SK-N-SH treated with all-trans-retinoic acid at 6 μM for 48 hours (cell line): ENCODE results near the gene SC5D.

ENCODE experiments used
- ATAC-seq: fragments of 200-7000 bp; cut with Tn5 transposase; 3 replicates; pipeline ENCODE4 v1.9.1; 2020; ENCODE audit warnings: mild to moderate bottlenecking, moderate library complexity
- ARNTL ChIP-seq: fragments of 450-650 bp; formaldehyde crosslinking; IDR thresholded peaks from 2 replicates; pipeline ENCODE4 v1.5.0; 2020; ENCODE audit warnings: low read depth, mild to moderate bottlenecking, moderate library complexity, borderline replicate concordance
- BACH2 ChIP-seq: fragments of 250-450 bp; sonication (Bioruptor Pico); IDR thresholded peaks from 2 replicates; pipeline ENCODE4 v1.9.0; 2021; ENCODE audit warnings: mild to moderate bottlenecking, borderline replicate concordance
- CSDC2 ChIP-seq: fragments of 250-450 bp; sonication (Bioruptor Pico); IDR thresholded peaks from 2 replicates; pipeline ENCODE4 v1.5.0; 2020; ENCODE audit warnings: mild to moderate bottlenecking, moderate library complexity
- ESRRG ChIP-seq: fragments of 250-450 bp; sonication (Bioruptor Pico); IDR thresholded peaks from 2 replicates; pipeline ENCODE4 v1.6.1; 2021; ENCODE audit warnings: mild to moderate bottlenecking
- GLIS3 ChIP-seq: fragments of 250-450 bp; sonication (Bioruptor Pico); IDR thresholded peaks from 2 replicates; pipeline ENCODE4 v1.5.0; 2020; ENCODE audit warnings: mild to moderate bottlenecking, moderate library complexity
- ISL1 ChIP-seq: fragments of 250-450 bp; sonication (Bioruptor Pico); IDR thresholded peaks from 2 replicates; pipeline ENCODE4 v2.1.2; 2022; ENCODE audit warnings: mild to moderate bottlenecking, moderate library complexity
- OSR1 ChIP-seq: fragments of 250-450 bp; sonication (Bioruptor Pico); IDR thresholded peaks from 2 replicates; pipeline ENCODE4 v1.8.0; 2022; ENCODE audit warnings: moderate library complexity, mild to moderate bottlenecking, inconsistent platforms
- PPARA ChIP-seq: fragments of 250-450 bp; sonication (Bioruptor Pico); IDR thresholded peaks from 2 replicates; pipeline ENCODE4 v1.5.0; 2020; ENCODE audit warnings: mild to moderate bottlenecking, borderline replicate concordance
- RARB ChIP-seq: fragments of 250-450 bp; sonication (Bioruptor Pico); IDR thresholded peaks from 2 replicates; pipeline ENCODE4 v1.8.0; 2021; ENCODE audit warnings: mild to moderate bottlenecking, moderate library complexity
- TCF4 ChIP-seq: fragments of 250-450 bp; sonication (Bioruptor Pico); IDR thresholded peaks from 2 replicates; pipeline ENCODE4 v1.8.0; 2021; ENCODE audit warnings: mild to moderate bottlenecking, moderate library complexity, borderline replicate concordance
- ZC3H10 ChIP-seq: fragments of 250-450 bp; sonication (Bioruptor Pico); IDR thresholded peaks from 2 replicates; pipeline ENCODE4 v1.5.1; 2021; ENCODE audit warnings: mild to moderate bottlenecking, moderate library complexity
- ZFP3 ChIP-seq: fragments of 250-450 bp; sonication (Bioruptor Pico); IDR thresholded peaks from 2 replicates; pipeline ENCODE4 v1.5.0; 2020; ENCODE audit warnings: mild to moderate bottlenecking, moderate library complexity
- ZFP30 ChIP-seq: fragments of 450-650 bp; formaldehyde crosslinking; IDR thresholded peaks from 2 replicates; pipeline ENCODE4 v1.5.0; 2022; ENCODE audit warnings: mild to moderate bottlenecking, moderate library complexity
- ZNF565 ChIP-seq: fragments of 450-650 bp; formaldehyde crosslinking; conservative IDR thresholded peaks from 2 replicates; pipeline ENCODE4 v1.5.0; 2020; ENCODE audit warnings: low read depth, mild to moderate bottlenecking, moderate library complexity
- ZNF70 ChIP-seq: fragments of 450-650 bp; formaldehyde crosslinking; IDR thresholded peaks from 2 replicates; pipeline ENCODE4 v1.5.0; 2020; ENCODE audit warnings: mild to moderate bottlenecking, moderate library complexity
- ZNF8 ChIP-seq: fragments of 450-650 bp; formaldehyde crosslinking; IDR thresholded peaks from 2 replicates; pipeline ENCODE4 v1.5.0; 2020; ENCODE audit warnings: mild to moderate bottlenecking, moderate library complexity
- TF ChIP-seq, protein P1 (sequence below): fragments of 250-450 bp; sonication (Bioruptor Pico); IDR thresholded peaks from 2 replicates; pipeline ENCODE4 v1.5.1; 2020; ENCODE audit warnings: low read depth, mild to moderate bottlenecking, moderate library complexity
- TF ChIP-seq, protein P2 (sequence below): fragments of 250-450 bp; sonication (Bioruptor Pico); IDR thresholded peaks from 2 replicates; pipeline ENCODE4 v1.5.1; 2021; ENCODE audit warnings: mild to moderate bottlenecking, moderate library complexity
- TF ChIP-seq, protein P3 (sequence below): fragments of 250-450 bp; sonication (Bioruptor Pico); IDR thresholded peaks from 2 replicates; pipeline ENCODE4 v1.5.0; 2020; ENCODE audit warnings: mild to moderate bottlenecking, moderate library complexity
- TF ChIP-seq, protein P4 (sequence below): fragments of 250-450 bp; sonication (Bioruptor Pico); IDR thresholded peaks from 2 replicates; pipeline ENCODE4 v1.8.0; 2021; ENCODE audit warnings: low read depth, mild to moderate bottlenecking, moderate library complexity, borderline replicate concordance
- TF ChIP-seq, protein P5 (sequence below): fragments of 250-450 bp; sonication (Bioruptor Pico); IDR thresholded peaks from 2 replicates; pipeline ENCODE4 v1.8.0; 2020; ENCODE audit warnings: mild to moderate bottlenecking, moderate library complexity, borderline replicate concordance

SC5D gene

DNA sequence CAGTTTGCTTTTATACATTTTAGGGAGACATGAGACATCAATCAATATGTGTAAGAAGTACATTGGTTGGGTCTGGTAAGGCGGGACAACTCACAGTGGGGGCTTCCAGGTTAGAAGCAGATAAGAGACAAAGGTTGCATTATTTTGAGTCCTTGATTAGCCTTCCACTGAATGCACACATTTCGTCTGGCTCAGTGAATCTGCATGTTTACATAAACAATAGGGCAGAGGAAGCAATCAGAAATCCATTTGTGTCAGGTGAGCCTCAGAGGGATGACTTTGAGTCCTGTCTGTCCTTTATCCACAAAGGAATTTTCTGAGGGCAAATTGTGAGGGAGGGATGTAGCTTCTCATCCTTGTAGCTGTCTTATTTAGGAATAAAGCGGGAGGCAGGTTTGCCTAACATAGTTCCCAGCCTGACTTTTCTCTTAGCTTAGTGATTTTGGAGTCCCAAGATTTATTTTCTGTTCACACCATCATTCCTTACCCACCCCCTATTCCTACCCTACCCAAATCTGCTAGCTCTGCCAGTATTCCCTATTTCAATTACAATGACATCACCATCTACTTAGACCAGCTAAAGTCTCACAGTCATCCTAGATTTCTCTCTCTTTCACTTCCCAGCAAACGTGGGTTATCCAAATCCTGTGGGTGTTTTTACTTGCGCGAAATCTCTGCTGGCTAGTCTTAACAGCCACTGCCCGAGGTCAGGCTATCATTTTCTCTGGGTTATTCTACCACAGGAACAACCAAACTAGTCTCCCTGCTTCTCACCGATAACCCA is 2.9 kb downstream of the SC5D start:
- ATAC-seq, result no peak
- TF ChIP-seq, protein P1, sequence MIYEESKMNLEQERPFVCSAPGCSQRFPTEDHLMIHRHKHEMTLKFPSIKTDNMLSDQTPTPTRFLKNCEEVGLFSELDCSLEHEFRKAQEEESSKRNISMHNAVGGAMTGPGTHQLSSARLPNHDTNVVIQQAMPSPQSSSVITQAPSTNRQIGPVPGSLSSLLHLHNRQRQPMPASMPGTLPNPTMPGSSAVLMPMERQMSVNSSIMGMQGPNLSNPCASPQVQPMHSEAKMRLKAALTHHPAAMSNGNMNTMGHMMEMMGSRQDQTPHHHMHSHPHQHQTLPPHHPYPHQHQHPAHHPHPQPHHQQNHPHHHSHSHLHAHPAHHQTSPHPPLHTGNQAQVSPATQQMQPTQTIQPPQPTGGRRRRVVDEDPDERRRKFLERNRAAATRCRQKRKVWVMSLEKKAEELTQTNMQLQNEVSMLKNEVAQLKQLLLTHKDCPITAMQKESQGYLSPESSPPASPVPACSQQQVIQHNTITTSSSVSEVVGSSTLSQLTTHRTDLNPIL (CRISPR knock-in tag), result no peak

DNA sequence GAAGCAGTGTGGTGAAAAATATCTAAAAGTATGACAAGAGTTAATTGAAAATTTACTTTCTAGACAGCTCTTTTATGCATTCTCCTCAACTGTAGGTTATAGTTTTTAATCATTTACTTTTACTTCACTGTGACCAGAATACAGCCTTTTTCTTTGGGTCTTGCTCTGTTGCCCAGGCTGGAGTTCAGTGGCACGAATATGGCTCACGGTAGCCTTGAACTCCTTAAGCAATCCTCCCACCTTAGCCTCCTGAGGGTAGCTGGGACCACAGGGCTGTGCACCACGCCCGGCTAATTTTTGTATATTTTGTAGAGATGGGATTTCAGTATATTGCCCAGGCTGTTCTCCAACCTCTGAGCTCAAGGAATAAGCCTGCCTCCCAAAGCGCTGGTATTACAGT is 5.3 kb downstream of the SC5D start:
- TF ChIP-seq ZNF565 (CRISPR knock-in tag) (no peak), ARNTL (CRISPR knock-in tag) (no peak), CSDC2 (CRISPR knock-in tag) (no peak), BACH2 (no peak), GLIS3 (no peak), ZFP30 (CRISPR knock-in tag) (no peak), ZFP3 (CRISPR knock-in tag) (no peak), RARB (CRISPR knock-in tag) (no peak), TCF4 (CRISPR knock-in tag) (no peak), PPARA (CRISPR knock-in tag) (no peak), ZNF8 (CRISPR knock-in tag) (no peak), OSR1 (no peak), ISL1 (CRISPR knock-in tag) (no peak), ZNF70 (CRISPR knock-in tag) (no peak), ESRRG (no peak)
- TF ChIP-seq, protein P2, sequence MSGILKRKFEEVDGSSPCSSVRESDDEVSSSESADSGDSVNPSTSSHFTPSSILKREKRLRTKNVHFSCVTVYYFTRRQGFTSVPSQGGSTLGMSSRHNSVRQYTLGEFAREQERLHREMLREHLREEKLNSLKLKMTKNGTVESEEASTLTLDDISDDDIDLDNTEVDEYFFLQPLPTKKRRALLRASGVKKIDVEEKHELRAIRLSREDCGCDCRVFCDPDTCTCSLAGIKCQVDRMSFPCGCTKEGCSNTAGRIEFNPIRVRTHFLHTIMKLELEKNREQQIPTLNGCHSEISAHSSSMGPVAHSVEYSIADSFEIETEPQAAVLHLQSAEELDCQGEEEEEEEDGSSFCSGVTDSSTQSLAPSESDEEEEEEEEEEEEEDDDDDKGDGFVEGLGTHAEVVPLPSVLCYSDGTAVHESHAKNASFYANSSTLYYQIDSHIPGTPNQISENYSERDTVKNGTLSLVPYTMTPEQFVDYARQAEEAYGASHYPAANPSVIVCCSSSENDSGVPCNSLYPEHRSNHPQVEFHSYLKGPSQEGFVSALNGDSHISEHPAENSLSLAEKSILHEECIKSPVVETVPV, result no peak
- TF ChIP-seq, protein P3, sequence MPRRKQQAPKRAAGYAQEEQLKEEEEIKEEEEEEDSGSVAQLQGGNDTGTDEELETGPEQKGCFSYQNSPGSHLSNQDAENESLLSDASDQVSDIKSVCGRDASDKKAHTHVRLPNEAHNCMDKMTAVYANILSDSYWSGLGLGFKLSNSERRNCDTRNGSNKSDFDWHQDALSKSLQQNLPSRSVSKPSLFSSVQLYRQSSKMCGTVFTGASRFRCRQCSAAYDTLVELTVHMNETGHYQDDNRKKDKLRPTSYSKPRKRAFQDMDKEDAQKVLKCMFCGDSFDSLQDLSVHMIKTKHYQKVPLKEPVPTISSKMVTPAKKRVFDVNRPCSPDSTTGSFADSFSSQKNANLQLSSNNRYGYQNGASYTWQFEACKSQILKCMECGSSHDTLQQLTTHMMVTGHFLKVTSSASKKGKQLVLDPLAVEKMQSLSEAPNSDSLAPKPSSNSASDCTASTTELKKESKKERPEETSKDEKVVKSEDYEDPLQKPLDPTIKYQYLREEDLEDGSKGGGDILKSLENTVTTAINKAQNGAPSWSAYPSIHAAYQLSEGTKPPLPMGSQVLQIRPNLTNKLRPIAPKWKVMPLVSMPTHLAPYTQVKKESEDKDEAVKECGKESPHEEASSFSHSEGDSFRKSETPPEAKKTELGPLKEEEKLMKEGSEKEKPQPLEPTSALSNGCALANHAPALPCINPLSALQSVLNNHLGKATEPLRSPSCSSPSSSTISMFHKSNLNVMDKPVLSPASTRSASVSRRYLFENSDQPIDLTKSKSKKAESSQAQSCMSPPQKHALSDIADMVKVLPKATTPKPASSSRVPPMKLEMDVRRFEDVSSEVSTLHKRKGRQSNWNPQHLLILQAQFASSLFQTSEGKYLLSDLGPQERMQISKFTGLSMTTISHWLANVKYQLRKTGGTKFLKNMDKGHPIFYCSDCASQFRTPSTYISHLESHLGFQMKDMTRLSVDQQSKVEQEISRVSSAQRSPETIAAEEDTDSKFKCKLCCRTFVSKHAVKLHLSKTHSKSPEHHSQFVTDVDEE (CRISPR knock-in tag), result no peak
- TF ChIP-seq, protein P1 (CRISPR knock-in tag), result no peak
- TF ChIP-seq, protein P4, sequence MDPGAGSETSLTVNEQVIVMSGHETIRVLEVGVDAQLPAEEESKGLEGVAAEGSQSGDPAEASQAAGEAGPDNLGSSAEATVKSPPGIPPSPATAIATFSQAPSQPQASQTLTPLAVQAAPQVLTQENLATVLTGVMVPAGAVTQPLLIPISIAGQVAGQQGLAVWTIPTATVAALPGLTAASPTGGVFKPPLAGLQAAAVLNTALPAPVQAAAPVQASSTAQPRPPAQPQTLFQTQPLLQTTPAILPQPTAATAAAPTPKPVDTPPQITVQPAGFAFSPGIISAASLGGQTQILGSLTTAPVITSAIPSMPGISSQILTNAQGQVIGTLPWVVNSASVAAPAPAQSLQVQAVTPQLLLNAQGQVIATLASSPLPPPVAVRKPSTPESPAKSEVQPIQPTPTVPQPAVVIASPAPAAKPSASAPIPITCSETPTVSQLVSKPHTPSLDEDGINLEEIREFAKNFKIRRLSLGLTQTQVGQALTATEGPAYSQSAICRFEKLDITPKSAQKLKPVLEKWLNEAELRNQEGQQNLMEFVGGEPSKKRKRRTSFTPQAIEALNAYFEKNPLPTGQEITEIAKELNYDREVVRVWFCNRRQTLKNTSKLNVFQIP (CRISPR knock-in tag), result no peak
- TF ChIP-seq, protein P5, sequence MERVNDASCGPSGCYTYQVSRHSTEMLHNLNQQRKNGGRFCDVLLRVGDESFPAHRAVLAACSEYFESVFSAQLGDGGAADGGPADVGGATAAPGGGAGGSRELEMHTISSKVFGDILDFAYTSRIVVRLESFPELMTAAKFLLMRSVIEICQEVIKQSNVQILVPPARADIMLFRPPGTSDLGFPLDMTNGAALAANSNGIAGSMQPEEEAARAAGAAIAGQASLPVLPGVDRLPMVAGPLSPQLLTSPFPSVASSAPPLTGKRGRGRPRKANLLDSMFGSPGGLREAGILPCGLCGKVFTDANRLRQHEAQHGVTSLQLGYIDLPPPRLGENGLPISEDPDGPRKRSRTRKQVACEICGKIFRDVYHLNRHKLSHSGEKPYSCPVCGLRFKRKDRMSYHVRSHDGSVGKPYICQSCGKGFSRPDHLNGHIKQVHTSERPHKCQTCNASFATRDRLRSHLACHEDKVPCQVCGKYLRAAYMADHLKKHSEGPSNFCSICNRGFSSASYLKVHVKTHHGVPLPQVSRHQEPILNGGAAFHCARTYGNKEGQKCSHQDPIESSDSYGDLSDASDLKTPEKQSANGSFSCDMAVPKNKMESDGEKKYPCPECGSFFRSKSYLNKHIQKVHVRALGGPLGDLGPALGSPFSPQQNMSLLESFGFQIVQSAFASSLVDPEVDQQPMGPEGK (CRISPR knock-in tag), result no peak

DNA sequence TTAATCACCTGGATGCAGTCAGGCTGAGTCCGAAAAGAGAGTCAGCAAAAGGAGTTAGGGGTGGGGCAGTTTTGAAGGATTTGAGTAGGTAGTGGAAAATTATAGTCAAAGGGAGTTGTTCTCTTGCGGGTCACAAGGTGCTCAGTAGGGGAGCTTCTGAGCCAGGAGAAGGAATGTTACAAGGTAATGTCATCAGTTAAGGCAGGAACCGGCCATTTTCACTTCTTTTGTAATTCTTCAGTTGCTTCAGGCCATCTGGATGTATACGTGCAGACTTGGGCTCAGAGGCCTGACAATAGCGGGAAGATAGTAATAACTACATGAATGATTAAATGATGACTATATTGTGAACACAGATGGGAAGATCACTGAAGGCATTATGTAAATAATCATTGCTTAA is 6.2 kb downstream of the SC5D start:
- no peak for TF ChIP-seq GLIS3
- TF ChIP-seq ZC3H10 (CRISPR knock-in tag), result no peak
- TF ChIP-seq ISL1 (CRISPR knock-in tag), result no peak
- TF ChIP-seq, protein P5 (CRISPR knock-in tag), result no peak
- no peak for ATAC-seq

More for the DNA sequence above, 5.3 kb downstream of the SC5D start:
- no peak for ATAC-seq
